Measurements from ENCODE around the gene MSX1.

DNA sequence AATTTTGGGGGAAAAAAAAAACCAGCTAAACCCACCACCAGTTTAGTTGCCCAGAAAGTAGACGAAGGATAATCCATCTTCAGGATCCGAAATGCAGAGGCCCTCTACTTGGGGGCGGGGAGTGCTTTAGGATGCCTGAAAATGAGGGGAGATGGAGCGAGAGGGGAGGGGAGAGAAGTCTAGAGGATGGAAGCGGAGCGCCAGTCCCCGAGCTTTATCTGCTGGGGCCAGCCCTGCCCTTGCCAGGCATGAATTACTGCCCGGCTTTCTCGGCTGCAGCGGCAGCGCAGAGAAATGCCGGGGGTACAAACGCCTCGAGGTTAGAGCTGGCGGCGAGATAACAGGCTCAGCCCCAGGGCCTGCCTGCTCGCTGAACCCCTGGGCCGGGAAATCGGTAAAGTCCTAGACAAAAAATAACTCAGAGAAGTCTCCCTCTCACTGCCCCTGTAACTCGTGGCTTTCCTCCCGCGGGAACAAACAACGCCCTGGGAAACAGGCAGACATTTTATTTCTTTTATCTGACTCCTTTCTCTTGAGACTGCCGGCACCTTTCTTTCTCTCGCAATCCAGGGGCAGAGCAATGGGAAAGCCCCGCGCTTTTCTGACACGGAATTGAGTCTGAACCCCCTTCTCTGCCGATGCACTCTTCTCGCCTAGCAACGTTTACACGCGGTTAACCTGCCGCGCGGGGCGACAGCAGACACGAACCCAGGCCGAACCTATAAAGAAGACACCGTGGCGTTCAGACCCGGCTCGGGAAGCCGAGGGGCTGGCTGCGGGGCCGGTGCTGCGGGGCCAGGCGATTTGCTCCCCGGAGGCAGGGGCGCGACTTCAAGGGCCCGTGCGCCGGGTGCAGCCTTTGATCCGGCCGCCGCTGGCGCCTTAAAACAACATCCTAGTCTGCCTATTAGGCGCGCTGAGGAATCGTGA is 3.1 kb upstream of the MSX1 start:
- TF ChIP-seq CTCF (IDR thresholded peaks at IDR 0.05; ENCODE audit: low read depth, low read length, missing input control) (no peak), FOXA1 (IDR thresholded peaks at IDR 0.05) (no peak), SP1 (IDR thresholded peaks at IDR 0.05) (no peak), RAD21 (IDR thresholded peaks at IDR 0.05) (no peak), ATF3 (IDR thresholded peaks at IDR 0.05) (no peak), MAX (IDR thresholded peaks at IDR 0.05) (no peak)

All from liver (tissue), 3 donors.